AG09319 (cell line): ENCODE measurements around the gene METTL9.
"Not testable (repeated sequence)": the region's sequence is repeated elsewhere in the genome, so short reads cannot be mapped to it uniquely, and the experiment has no call there.

Source experiments
- DNase-seq: peaks from one replicate; pipeline ENCODE4 v3.0.0-alpha.2; 2010; ENCODE audit warnings: low read depth; ENCODE audit errors: extremely low read depth
- CTCF ChIP-seq: IDR thresholded peaks from 2 replicates; pipeline ENCODE4 v1.5.1; 2011; ENCODE audit warnings: low read depth, mild to moderate bottlenecking, inconsistent platforms, low read length, moderate library complexity

Gene METTL9

GRCh38 chr16:21663889-21664647 is 64.7 kb downstream of the METTL9 start, which contains the start of gene OTOA:
OTOA (plus strand) TSS chr16:21663968; CDS start chr16:21678515, 14,547 bp downstream.
- TF ChIP-seq CTCF, result no peak
- no peak for DNase-seq

GRCh38 chr16:21664801-21665492 is 65.6 kb downstream of the METTL9 start:
- no peak for TF ChIP-seq CTCF
- no peak for DNase-seq

GRCh38 chr16:21666772-21667171 is 67.4 kb downstream of the METTL9 start:
- no peak for DNase-seq
- TF ChIP-seq CTCF, result no peak

GRCh38 chr16:21667575-21667974 is 68.2 kb downstream of the METTL9 start:
- no peak for TF ChIP-seq CTCF
- no peak for DNase-seq

GRCh38 chr16:21673469-21673868 is 74.1 kb downstream of the METTL9 start:
- no peak for DNase-seq
- TF ChIP-seq CTCF, result no peak

DNA sequence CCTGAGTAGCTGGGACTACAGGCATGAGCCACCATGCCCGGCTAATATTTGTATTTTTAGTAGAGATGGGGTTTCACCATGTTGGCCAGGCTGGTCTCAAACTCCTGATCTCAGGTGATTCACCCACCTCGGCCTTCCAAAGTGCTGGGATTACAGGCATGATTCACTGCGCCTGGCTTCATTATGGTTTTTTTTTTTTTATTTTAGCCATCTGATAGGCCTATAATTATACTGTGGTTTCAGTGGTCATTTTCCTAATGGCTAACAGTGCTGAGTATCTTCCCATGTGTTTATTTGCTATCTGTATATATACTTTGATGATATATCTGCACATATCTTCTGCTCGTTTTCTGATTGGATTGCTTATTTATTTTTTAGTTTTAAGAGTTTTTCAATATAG is 75.1 kb downstream of the METTL9 start:
- DNase-seq, result not testable (repeated sequence)

GRCh38 chr16:21680714-21681113 is 81.3 kb downstream of the METTL9 start:
- DNase-seq, result not testable (repeated sequence)

DNA sequence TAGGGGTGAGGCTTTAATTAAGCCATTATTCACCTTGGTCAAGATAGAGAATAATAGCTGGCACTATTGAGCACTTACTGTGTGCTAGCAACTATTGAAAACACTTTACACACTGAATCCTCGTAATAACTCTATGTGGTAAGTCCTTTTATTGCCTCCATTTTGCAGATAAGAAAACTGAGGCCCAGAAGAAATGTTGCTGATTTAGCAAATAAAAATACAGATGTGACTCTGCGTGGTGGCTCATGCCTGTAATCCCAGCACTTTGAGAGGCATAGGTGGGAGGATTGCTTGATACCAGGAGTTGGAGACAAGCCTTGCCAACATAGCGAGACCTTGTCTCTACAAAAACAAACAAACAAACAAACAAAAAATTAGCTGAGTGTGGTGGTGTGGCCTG is 83.8 kb downstream of the METTL9 start:
- no peak for DNase-seq
- no peak for TF ChIP-seq CTCF
